ENCODE measurements around the gene GYS2.

DNA sequence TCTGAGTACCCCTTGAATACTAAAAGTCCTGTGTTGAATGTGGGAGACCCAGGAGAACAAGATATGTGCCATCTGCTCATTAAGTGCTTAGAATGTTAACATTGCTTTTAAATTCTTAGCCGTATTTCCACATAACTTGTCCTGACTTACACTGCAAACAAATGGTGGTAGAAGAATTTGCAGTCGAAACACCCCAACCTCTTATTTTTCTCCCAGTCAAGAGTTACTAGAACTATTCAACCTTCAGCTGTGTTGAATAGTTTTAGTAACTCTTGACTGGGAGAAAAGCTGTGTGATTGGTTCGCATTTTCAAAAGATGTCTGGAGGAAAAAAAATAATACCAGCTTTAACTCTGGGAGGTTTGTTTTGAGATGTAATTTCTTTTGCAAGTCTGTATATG is 86.2 kb downstream of the GYS2 start:
- TF ChIP-seq, protein P1, sequence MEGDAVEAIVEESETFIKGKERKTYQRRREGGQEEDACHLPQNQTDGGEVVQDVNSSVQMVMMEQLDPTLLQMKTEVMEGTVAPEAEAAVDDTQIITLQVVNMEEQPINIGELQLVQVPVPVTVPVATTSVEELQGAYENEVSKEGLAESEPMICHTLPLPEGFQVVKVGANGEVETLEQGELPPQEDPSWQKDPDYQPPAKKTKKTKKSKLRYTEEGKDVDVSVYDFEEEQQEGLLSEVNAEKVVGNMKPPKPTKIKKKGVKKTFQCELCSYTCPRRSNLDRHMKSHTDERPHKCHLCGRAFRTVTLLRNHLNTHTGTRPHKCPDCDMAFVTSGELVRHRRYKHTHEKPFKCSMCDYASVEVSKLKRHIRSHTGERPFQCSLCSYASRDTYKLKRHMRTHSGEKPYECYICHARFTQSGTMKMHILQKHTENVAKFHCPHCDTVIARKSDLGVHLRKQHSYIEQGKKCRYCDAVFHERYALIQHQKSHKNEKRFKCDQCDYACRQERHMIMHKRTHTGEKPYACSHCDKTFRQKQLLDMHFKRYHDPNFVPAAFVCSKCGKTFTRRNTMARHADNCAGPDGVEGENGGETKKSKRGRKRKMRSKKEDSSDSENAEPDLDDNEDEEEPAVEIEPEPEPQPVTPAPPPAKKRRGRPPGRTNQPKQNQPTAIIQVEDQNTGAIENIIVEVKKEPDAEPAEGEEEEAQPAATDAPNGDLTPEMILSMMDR (IDR thresholded peaks at IDR 0.05; ENCODE audit: insufficient read depth, low read length, poor library complexity, severe bottlenecking), result no peak
- TF ChIP-seq EZH2phosphoT487 (conservative IDR thresholded peaks at IDR 0.05; ENCODE audit: low read length), result no peak

Data from SU-DHL-6 (cell line).